GM21717 (cell line): ENCODE measurements around the gene UBTF.

Source experiments
- ATAC-seq: cut with Tn5 transposase; IDR thresholded peaks from one replicate; pipeline ENCODE4 v1.9.1; 2021; ENCODE audit warnings: mild to moderate bottlenecking, moderate library complexity; ENCODE audit not compliant: unreplicated experiment

Gene UBTF

DNA sequence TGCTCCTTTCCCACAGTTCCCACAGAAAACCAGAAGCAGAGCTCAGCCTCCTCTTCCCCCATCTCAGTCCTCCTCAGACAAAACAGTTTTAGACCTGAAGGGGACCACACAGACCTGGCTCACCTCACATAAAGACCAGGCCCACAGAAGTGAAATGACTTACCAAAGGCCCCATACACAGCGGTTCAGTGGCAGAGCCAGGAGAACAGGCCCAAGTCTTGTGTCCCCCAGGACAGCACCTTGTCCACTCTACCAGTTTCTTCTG is 5.3 kb downstream of the UBTF start:
- no peak for ATAC-seq

GRCh38 chr17:44213403-44214229 is 5.9 kb downstream of the UBTF start:
- no peak for ATAC-seq

DNA sequence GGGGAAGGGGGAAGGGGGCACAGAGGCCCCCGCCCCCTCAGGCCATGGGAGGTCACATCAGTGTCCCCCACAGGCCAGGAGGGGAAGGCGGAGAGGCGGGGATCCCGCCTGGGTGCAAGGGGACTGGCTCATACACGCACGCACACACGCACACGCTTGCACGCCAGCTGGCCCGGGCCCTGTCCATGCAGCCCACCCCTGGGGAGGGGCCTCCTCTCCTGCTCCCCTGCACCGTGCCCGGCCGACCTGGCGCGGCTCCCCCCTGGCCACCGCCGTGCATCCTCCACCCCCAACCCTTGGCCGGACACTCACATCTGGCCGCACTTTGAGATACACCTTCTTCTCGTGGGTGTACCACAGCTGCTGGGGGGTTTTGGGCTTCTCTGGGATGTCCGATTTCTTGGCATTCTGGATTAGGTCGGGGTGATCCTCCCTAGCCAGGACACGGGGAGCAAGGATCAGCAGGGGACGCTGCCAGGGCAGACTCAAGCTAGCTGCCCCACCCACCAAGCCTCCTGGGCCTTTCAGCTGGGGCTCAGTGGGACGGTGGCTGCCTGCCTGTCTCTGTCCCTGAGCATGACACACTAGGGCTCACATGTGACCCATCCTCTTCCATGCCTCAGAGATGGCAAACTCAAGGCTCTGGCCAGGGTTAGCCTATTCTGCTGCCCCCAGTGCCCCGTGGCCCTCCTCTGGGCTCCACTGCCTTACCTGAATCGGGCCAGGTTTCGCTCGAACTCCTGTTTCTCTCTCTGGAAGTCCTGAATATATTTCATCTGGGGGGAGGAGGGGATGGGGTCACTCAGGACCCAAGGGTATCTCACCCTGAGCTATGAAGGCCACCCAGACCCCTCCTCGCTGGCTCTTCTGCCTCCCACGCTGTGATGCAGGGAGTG is 6.7 kb downstream of the UBTF start:
- ATAC-seq: no peak

DNA sequence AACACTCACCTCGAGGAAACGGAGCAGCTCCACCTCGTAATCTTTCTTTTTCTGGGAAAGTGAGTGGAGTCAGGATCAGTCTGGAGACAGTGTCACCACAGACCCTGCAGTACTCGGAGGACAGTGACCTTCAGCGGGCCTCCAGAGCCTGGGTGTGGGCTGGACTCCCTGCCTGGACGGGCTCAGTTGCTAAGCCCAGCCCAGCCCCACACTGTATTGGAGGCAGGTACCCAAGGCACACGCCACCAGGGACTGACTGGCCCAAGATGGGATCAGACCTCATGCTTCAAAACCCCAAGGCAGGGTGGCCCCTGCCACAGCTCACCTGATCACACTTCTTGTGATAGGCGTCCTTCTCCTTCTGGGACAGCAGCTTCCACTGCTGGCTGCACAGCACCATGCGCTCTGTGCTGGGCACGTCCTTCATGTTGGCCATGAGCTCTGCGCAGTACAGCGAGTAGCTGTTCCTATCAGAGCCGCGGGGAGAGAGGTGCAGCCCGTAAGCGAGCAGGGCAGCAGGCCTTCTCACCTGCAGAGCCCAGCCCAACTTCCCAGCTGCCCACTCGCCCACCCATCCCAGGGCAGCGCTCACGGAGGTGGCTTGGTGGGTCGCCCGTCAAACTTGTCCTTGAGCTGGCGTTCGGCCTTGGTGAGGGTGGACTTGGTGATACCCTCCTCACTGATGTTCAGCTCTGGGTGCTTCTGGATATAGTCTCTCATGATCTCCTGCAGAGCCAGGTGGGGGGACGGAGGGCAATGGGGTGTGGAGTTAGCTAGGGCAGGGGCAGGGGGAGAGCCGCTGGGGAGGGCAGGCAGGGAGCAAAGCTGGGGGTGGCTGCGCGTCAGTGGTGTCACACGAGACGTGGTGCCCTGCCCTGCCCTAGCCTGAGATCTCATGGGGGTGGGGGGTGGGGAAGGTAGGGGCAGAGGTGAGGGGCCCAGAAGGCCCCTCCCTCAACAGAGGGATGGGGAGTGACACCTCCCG is 7.9 kb downstream of the UBTF start:
- no peak for ATAC-seq

DNA sequence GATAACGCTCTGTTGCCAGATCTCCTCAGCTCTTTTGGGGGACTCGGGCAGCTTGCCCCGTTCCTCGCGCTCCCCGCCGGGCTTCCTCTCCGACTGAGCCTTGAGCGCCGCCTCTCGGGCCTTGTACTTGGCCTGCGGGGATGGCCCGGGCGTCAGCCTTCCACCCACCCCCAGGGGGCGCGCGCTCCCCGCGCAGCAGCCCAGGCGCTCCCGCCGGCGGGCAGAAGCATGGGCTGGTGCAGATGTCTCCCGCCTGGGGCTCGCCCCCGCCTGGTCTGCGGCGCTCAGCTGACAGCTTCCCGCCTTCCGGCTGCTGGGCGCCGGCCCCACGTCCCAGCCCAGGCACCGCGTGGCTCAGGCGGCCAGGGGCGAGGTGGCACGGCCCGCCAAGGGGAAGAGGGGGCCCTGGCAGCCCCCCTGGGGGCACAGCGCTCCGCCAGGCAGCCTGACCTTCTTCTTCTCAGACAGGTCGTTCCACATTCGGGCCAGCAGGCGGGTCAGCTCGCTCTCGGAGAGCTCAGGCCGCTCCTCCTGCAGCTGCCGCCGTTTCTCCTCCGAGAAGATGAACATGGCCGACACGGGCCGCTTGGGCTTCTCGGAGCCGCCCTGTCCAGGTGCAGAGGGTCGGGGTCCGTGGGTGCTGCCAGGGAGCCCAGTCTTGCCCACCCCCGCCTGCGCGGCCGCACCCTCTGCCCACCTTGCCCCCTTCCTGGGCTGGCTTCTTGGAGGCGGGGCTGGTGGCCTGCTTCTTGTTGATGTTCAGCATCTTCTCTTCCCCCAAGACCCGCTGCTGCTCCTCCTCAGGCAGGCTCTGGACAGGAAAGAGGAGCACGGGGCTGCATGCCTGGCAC is 8.9 kb downstream of the UBTF start:
- peak; percentile 56 for ATAC-seq

GRCh38 chr17:44209786-44210341 is 9.6 kb downstream of the UBTF start:
- ATAC-seq: no peak

- no peak for ATAC-seq
Measured at GRCh38 chr17:44207743-44208142, 11.7 kb downstream of the UBTF start.

GRCh38 chr17:44207319-44207718 is 12.2 kb downstream of the UBTF start:
- ATAC-seq: no peak

DNA sequence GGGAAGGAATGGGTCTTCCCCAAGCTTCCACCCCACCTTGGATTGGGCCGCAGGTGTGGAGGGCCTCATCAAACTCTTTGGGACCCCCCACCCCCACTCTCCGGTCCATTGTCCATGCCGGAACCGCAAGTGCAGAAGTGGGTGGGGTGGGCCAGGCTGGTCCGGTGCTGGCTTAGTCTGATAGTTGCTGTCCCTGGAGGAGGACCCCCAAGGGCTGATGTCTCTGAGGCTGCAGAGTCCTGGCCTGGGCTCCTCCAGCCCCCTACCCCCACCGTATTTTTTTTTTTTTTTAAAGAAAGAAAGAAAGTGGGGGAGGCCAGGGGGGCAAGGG is 12.7 kb downstream of the UBTF start:
- ATAC-seq: no peak

DNA sequence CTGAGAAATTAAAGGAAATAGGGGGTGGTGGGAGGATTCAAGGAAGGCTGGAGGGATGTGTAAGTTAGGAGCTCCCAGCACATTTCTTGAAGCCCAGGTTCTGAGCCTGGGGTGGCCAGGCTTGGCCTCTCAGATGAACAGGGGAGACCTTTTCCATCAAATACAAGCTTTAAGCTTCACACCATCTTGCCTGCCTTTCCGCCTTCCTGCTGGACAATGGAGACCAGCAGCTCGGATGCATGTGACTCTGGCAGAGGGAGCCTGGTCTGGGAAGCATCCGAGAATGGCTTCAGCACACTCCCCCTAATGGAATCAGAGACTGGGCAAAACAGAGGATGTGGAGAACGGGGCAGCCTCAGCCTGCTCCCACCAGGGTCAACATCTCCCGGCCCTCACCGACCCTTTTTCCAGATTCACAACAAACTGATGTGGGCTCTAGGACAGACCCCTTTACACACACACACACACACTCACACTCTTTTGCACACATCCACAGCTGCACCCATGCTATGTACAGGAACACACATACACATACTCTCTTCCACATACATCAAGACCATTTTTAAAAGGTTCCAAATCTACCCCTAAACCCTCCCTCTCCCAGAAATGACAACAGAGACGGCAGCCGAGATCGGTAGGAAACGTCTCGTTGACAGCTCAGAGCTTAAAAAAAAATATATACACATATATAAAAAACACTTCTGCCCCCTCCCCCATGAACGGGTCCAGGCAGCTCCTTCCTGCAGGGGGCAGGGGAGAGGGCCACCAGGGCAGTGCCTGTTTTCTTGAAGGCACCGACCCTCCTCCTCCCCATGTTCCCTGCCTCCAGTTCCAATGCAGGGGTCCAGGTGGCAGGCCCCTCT is 13.3 kb downstream of the UBTF start:
- ATAC-seq: no peak

GRCh38 chr17:44204441-44204882 is 15.0 kb downstream of the UBTF start:
- ATAC-seq: no peak

GRCh38 chr17:44203731-44204440 is 15.6 kb downstream of the UBTF start:
- ATAC-seq: no peak

- ATAC-seq: no peak
Measured at GRCh38 chr17:44202756-44203155, 16.7 kb downstream of the UBTF start.

DNA sequence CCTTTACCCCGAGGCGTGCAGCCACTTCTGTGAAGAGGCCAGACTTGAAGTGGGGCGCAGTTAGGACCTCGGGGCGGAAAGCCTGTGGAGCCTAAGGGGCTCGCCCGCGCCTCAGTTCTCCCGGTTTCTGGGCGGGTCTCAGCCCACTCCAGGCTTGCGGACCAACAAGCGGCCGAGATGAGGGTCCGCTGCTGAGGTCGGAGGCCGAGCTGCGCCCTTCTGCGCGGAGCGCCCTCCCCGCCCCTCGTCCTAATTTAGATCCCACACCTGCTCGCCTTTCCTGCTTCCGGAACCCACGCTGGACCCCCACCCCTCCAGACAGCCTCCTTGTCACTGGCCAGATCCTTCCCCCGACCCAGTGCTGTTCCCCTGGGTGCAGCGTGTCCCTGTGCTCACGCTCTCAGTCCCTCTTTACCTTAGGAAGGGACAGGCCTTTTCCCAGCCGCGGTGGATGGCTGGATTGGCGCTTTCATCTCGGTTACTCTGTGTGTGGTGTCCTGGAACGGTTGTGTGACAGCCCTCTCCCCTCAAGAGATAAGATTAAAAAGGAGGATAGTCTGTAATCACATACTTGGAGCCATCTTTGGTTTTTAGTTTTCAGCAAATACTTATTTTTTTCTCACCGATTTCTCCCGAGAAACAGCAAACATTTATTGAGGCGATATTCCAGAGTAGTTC is 18.9 kb downstream of the UBTF start:
- no peak for ATAC-seq

DNA sequence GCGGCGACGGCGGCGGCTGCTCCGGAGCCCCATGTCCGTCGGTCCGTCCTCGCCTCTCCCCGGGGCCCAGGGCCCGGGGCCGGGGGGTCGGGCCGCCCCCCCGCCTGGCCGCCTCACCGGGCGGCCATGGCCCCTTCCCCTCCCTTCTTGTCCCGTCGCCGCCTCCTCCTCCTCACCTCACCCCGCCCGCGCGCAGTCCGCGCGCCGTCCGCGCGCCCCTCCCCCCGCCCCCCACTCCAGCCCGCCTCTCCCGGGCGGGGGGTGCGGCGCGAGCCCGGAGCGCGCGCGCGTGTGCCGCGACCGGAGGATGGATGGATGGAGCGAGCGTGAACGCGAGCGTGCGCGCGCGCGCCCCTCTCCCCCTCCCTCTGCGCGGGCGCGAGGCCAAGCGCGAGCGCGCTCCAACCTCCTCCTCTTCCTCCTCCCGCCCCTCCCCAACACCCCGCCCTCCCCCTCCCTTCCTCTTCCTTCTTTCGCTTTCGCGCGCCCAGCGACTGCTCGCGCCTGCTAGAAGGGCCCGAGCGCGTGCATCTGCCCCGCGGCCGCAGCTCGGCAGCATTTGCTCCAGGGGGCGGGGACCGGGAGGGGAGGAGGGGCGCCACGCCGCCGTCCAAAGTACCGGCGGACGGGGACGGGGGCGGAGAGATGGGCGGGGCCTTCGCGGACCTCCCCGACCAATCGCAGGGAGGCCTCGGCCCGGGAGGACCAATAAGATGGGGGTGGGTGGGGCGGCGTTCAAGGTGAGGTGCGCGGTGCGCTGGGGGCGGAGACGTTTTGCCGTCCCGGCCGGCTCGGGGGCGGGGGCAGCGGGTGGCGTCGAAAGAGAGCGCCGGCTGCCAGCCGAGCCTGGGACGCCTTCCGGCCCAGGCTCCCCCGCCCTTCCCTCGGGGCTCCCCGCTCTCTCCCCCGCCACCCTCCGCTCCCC is 19.7 kb downstream of the UBTF start, which contains the start of gene ATXN7L3:
ATXN7L3 (minus strand) TSS at position 332 of the 925 bp plus-strand sequence. CDS start 1,814 bp downstream, outside the sequence.
- peak; percentile 54 for ATAC-seq

DNA sequence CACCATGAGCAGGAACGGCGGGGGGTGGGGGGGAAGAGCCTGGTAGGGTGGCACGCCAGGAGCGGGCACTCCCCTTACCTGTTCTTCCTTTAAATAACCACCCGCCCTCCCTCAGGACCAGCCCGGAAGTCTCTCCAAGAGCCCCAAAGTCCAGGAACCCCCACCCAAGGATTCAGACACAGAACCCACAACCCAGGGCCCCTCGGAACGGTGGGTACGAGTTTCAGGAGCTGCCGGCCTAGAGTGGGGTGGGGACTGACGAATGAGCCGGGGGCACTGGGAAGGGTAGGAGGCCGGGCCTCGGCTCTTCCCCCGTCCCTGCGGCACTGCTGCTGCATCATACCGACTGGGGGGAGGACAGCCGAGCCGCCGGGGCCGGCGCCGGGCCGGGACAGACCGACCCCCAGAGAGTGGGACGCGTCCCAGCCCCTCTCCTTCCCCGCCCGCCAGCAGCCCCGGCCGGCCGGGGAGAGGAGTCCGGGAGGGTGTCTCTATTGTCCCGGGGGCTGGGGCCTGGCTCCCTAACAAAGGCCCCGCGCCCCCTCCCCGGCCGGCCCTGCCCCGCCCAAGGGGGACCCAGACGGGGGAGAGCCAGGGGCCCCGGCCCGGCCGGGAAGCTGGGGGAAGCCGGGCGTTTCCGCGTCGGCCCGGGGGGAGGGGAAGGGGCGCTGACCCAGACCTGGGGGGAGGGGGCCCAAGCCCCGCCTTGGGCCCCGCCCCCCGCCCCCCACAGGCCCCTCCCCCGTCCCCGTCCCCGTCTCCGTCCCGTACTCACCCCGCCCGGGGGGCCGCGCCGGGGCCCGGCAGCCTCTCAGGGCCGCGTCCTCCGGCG is 20.5 kb downstream of the UBTF start:
- ATAC-seq: peak; percentile 9
